ENCODE measurements around the gene SEMA3C.

The SEMA3C gene

GRCh38 chr7:80941208-80941758, 22.4 kb upstream of the SEMA3C start:
- H3K4me3 ChIP-seq (ENCODE audit: low read depth, low read length) = no peak overlapping the region
- peak; percentile 91 for DNase-seq (ENCODE audit: low read depth)
- TF ChIP-seq CTCF (conservative IDR thresholded peaks at IDR 0.05; ENCODE audit: low read depth, low read length) = no peak

- peak; percentile 42 for DNase-seq (ENCODE audit: low read depth)
- TF ChIP-seq CTCF (conservative IDR thresholded peaks at IDR 0.05; ENCODE audit: low read depth, low read length) = no peak
- H3K4me3 ChIP-seq (ENCODE audit: low read depth, low read length) = no peak overlapping the region
Observed at GRCh38 chr7:80940539-80941207, 21.8 kb upstream of the SEMA3C start.

- no peak overlapping the region for H3K4me3 ChIP-seq (ENCODE audit: low read depth, low read length)
- no peak for DNase-seq (ENCODE audit: low read depth)
- no peak for TF ChIP-seq CTCF (conservative IDR thresholded peaks at IDR 0.05; ENCODE audit: low read depth, low read length)
Observed at GRCh38 chr7:80937336-80937735, 18.5 kb upstream of the SEMA3C start.

GRCh38 chr7:80935991-80936780, 17.3 kb upstream of the SEMA3C start:
- no peak for DNase-seq (ENCODE audit: low read depth)
- no peak overlapping the region for H3K4me3 ChIP-seq (ENCODE audit: low read depth, low read length)
- TF ChIP-seq CTCF (conservative IDR thresholded peaks at IDR 0.05; ENCODE audit: low read depth, low read length) = no peak

GRCh38 chr7:80934321-80934720, 15.5 kb upstream of the SEMA3C start:
- no peak overlapping the region for H3K4me3 ChIP-seq (ENCODE audit: low read depth, low read length)
- TF ChIP-seq CTCF (conservative IDR thresholded peaks at IDR 0.05; ENCODE audit: low read depth, low read length) = no peak
- DNase-seq (ENCODE audit: low read depth) = peak; percentile 50

GRCh38 chr7:80932536-80932935, 13.7 kb upstream of the SEMA3C start:
- DNase-seq (ENCODE audit: low read depth) = no peak
- TF ChIP-seq CTCF (conservative IDR thresholded peaks at IDR 0.05; ENCODE audit: low read depth, low read length) = no peak
- no peak overlapping the region for H3K4me3 ChIP-seq (ENCODE audit: low read depth, low read length)

Data from choroid plexus epithelial cell (primary cell).